Transverse colon (tissue), 4 donors: ENCODE measurements around the gene LUC7L2. TPM values are rescaled to one million over a fixed set of nuclear protein-coding genes. Genes with fewer than 3 reads are reported as not detected.

ENCODE experiments used
- DNase-seq: peaks from one replicate; pipeline ENCODE4 v3.0.0-alpha.2; 2019
- H3K27ac ChIP-seq, 4 donors: fragments of 200-600 bp; sonication (generic); 2 replicates each; pipeline ENCODE4 v1.5.1; 2016 to 2018; ENCODE audit warnings: inconsistent platforms in 4 of 4
- H3K27me3 ChIP-seq: fragments of 200-600 bp; sonication (generic); 2 replicates; pipeline ENCODE4 v1.5.1; 2017; ENCODE audit warnings: inconsistent platforms
- H3K36me3 ChIP-seq, 4 donors: fragments of 200-600 bp; sonication (generic); 2 replicates each; pipeline ENCODE4 v1.5.1; 2017 to 2019; ENCODE audit warnings: inconsistent platforms in 4 of 4
- H3K4me1 ChIP-seq, 4 donors: fragments of 200-600 bp; sonication (generic); 2 replicates each; pipeline ENCODE4 v1.5.1; 2017 to 2020; ENCODE audit warnings: inconsistent platforms in 4 of 4
- H3K4me3 ChIP-seq, 4 donors: fragments of 200-600 bp; sonication (generic); 1 replicate in 1 of 4; 2 replicates in 3 of 4; pipeline versions ENCODE4 v1.5.1 to v1.6.1; 2017 to 2019; ENCODE audit warnings: inconsistent platforms in 4 of 4
- H3K9me3 ChIP-seq, 2 donors: fragments of 200-600 bp; sonication (generic); 2 replicates each; pipeline ENCODE4 v1.5.1; 2017 to 2019; ENCODE audit warnings: inconsistent platforms in 2 of 2
- CTCF ChIP-seq, 5 experiments: fragments of 200-600 bp in 3 of 5; fragments of 450-650 bp in 2 of 5; sonication (generic) in 3 of 5; IDR thresholded peaks; 1 replicate in 2 of 5; 2 replicates in 3 of 5; pipeline ENCODE4 v1.5.1; 2016 to 2017; ENCODE audit warnings: antibody characterized with exemption in 5 of 5, inconsistent platforms in 3 of 5, mild to moderate bottlenecking in 2 of 5, moderate library complexity in 1 of 5
- EP300 ChIP-seq: sonication (generic); formaldehyde crosslinking; IDR thresholded peaks from one replicate; pipeline ENCODE4 v1.6.1; 2017; ENCODE audit warnings: antibody characterized with exemption, low read depth
- POLR2A ChIP-seq: fragments of 450-650 bp; IDR thresholded peaks from one replicate; pipeline ENCODE4 v1.6.1; 2016; ENCODE audit warnings: antibody characterized with exemption, mild to moderate bottlenecking, moderate library complexity
- POLR2AphosphoS5 ChIP-seq, 3 donors: sonication (generic); formaldehyde crosslinking; IDR thresholded peaks; one replicate each; pipeline ENCODE4 v1.6.1; 2016; ENCODE audit warnings: antibody characterized with exemption in 3 of 3
- WGBS, 2 donors: methylation state at CpG; one replicate each; pipeline ENCODE4 v1.1.5; 2018; ENCODE audit warnings: low coverage in 1 of 2; 5-methylcytosine and 5-hydroxymethylcytosine counted together
- in situ Hi-C, 4 donors: fragments of 200-750 bp; cut with MboI; loops; one replicate each; pipeline versions ENCODE4 v1.15.0 to v1.15.1; 2017; ENCODE audit warnings: low sequenced_read_pairs in 3 of 4, low pct_ligation_motif_present in 1 of 4, low pct_unique_long_range_greater_than_20kb in 1 of 4
- intact Hi-C: fragments of 100-400 bp; cut with DNase I; formaldehyde crosslinking; loops from one replicate; pipeline ENCODE4 v1.15.1; 2023; ENCODE audit warnings: low total_unique reads
- total RNA-seq, 4 donors: library from RNA; depleted of rRNA; stranded (reverse); fragments of >200 nt; gene quantifications; one replicate each; pipeline ENCODE4 v1.1.0, GENCODE V29; 2016

The LUC7L2 gene
- total RNA-seq, 4 donors from 2014 or later, result 57.3 to 111 (median 76.9) TPM

- no peaks in the 10 kb centered on the region for H3K36me3 ChIP-seq
- no peaks in the 10 kb centered on the region for H3K27me3 ChIP-seq
- no peak for TF ChIP-seq POLR2AphosphoS5 (IDR thresholded peaks at IDR 0.05)
- no peak for TF ChIP-seq CTCF (IDR thresholded peaks at IDR 0.05)
- no peak for TF ChIP-seq POLR2A
- TF ChIP-seq EP300, result no peak
- H3K9me3 ChIP-seq, result no peaks in the 10 kb centered on the region
- no peak overlapping the region for H3K4me3 ChIP-seq
- DNase-seq, result no peak
- H3K4me1 ChIP-seq, result peaks cover 0 to 3% (median under 1%) of the 10 kb centered on the region in 4 donors
- no peak overlapping the region for H3K27ac ChIP-seq
- in situ Hi-C loops (no loop called here), intact Hi-C loops (no loop called here)
- 86 to 100% methylated on average over 2 to 7 of the region's 7 CpGs for WGBS, 2 donors
These were observed 79.7 kb downstream of the LUC7L2 start for GRCh38 chr7:139439375-139439774.

GRCh38 chr7:139441961-139442360, 82.3 kb downstream of the LUC7L2 start:
- Histone ChIP-seq H3K36me3 (no peaks in the 10 kb centered on the region), H3K27ac (no peak overlapping the region), H3K4me3 (no peak overlapping the region), H3K4me1 (peaks cover 0 to under 1% (median 0%) of the 10 kb centered on the region in 4 donors), H3K27me3 (no peaks in the 10 kb centered on the region), H3K9me3 (no peaks in the 10 kb centered on the region)
- WGBS, 2 donors, result 79 to 80% methylated on average over 1 to 4 of the region's 4 CpGs
- intact Hi-C loops, result no loop called here
- in situ Hi-C loops, result no loop called here
- TF ChIP-seq POLR2AphosphoS5 (IDR thresholded peaks at IDR 0.05) (no peak), POLR2A (no peak), CTCF (IDR thresholded peaks at IDR 0.05) (no peak), EP300 (no peak)
- DNase-seq, result no peak

- no peaks in the 10 kb centered on the region for H3K36me3 ChIP-seq
- no peaks in the 10 kb centered on the region for H3K27me3 ChIP-seq
- H3K4me1 ChIP-seq, result peaks cover 0 to 8% (median 1%) of the 10 kb centered on the region in 4 donors
- in situ Hi-C loops (no loop called here), intact Hi-C loops (no loop called here)
- H3K9me3 ChIP-seq, result no peaks in the 10 kb centered on the region
- WGBS, 2 donors, result 91 to 96% methylated on average over 14 to 20 of the region's 20 CpGs
- no peak for TF ChIP-seq POLR2A
- TF ChIP-seq POLR2AphosphoS5 (IDR thresholded peaks at IDR 0.05), result no peak
- TF ChIP-seq EP300, result no peak
- no peak for TF ChIP-seq CTCF (IDR thresholded peaks at IDR 0.05)
- peak overlapping the region in 2 of 4 donors; percentile 12 to 20 for H3K27ac ChIP-seq
- H3K4me3 ChIP-seq, result no peak overlapping the region
- DNase-seq, result no peak
These were observed 86.6 kb downstream of the LUC7L2 start for GRCh38 chr7:139446051-139446890.

GRCh38 chr7:139450851-139451250, 91.2 kb downstream of the LUC7L2 start:
- intact Hi-C loops (no loop called here), in situ Hi-C loops (no loop called here)
- Histone ChIP-seq H3K9me3 (no peaks in the 10 kb centered on the region), H3K4me3 (no peak overlapping the region), H3K27me3 (no peaks in the 10 kb centered on the region), H3K27ac (no peak overlapping the region), H3K36me3 (no peaks in the 10 kb centered on the region), H3K4me1 (peaks cover 0 to 8% (median 1%) of the 10 kb centered on the region in 4 donors)
- DNase-seq, result no peak
- TF ChIP-seq EP300 (no peak), POLR2AphosphoS5 (IDR thresholded peaks at IDR 0.05) (no peak), CTCF (IDR thresholded peaks at IDR 0.05) (no peak), POLR2A (no peak)
- WGBS, 2 donors, result 92% methylated on average over 6 of the region's 6 CpGs; no CpG with 5 or more reads in 1 of the 2 donors
